Measurements from ENCODE around the gene TMTC1.

DNA sequence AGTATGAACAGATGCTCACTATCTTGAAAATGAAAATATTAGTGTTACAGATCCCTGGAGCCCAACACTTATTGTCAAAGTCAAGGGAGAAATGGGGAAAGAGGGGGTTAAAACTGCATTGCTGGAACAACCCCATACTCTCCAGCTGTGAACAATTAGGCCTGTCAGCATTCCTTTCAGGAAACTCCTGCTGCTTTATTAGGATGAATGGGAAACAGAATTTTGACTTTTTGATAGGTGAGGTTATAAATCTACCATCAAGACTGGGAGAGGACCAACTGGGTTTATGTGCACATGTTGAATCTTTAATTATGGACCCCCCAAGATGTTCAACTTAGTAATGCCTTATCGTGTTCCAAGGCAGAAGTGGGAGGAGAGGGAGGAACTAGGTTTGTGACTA lies 85.0 kb downstream of the TMTC1 start:
- TF ChIP-seq, protein P1, sequence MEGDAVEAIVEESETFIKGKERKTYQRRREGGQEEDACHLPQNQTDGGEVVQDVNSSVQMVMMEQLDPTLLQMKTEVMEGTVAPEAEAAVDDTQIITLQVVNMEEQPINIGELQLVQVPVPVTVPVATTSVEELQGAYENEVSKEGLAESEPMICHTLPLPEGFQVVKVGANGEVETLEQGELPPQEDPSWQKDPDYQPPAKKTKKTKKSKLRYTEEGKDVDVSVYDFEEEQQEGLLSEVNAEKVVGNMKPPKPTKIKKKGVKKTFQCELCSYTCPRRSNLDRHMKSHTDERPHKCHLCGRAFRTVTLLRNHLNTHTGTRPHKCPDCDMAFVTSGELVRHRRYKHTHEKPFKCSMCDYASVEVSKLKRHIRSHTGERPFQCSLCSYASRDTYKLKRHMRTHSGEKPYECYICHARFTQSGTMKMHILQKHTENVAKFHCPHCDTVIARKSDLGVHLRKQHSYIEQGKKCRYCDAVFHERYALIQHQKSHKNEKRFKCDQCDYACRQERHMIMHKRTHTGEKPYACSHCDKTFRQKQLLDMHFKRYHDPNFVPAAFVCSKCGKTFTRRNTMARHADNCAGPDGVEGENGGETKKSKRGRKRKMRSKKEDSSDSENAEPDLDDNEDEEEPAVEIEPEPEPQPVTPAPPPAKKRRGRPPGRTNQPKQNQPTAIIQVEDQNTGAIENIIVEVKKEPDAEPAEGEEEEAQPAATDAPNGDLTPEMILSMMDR (IDR thresholded peaks at IDR 0.05) = no peak
- no peak for TF ChIP-seq POLR2A (IDR thresholded peaks at IDR 0.05)
